Inflammatory macrophage (primary cell): ENCODE results near the gene KRTAP10-3.

Source experiments
- DNase-seq, 2 donors: peaks; one replicate each; pipeline ENCODE4 v3.0.0-alpha.2; 2020 to 2022

Gene KRTAP10-3

GRCh38 chr21:44544566-44544965, 14.0 kb downstream of the KRTAP10-3 start:
- no peak for DNase-seq

- no peak for DNase-seq
Observed at GRCh38 chr21:44542716-44543115, 15.9 kb downstream of the KRTAP10-3 start.

- no peak for DNase-seq
Observed at GRCh38 chr21:44540741-44541288, 17.8 kb downstream of the KRTAP10-3 start.

GRCh38 chr21:44539991-44540666, 18.5 kb downstream of the KRTAP10-3 start, which contains the start of gene KRTAP10-1:
Gene KRTAP10-1 (minus strand): TSS chr21:44540195. CDS start chr21:44540150, 45 bp downstream.
- no peak for DNase-seq

GRCh38 chr21:44539046-44539445, 19.5 kb downstream of the KRTAP10-3 start:
- DNase-seq, result no peak

GRCh38 chr21:44537930-44538911, 20.4 kb downstream of the KRTAP10-3 start:
- DNase-seq, result no peak

GRCh38 chr21:44535963-44536362, 22.6 kb downstream of the KRTAP10-3 start:
- no peak for DNase-seq

- DNase-seq, result no peak
Observed at GRCh38 chr21:44534688-44535087, 23.9 kb downstream of the KRTAP10-3 start.

GRCh38 chr21:44533891-44534627, 24.5 kb downstream of the KRTAP10-3 start:
- DNase-seq, result no peak

GRCh38 chr21:44533121-44533890, 25.3 kb downstream of the KRTAP10-3 start:
- DNase-seq, result no peak

- no peak for DNase-seq
Observed at GRCh38 chr21:44532712-44533111, 25.9 kb downstream of the KRTAP10-3 start.

- no peak for DNase-seq
Observed at GRCh38 chr21:44531606-44532564, 26.7 kb downstream of the KRTAP10-3 start.

- DNase-seq, result no peak
Observed at GRCh38 chr21:44530903-44531605, 27.5 kb downstream of the KRTAP10-3 start.

- DNase-seq, result no peak
Observed at GRCh38 chr21:44530221-44530902, 28.2 kb downstream of the KRTAP10-3 start.

GRCh38 chr21:44529503-44530125, 29.0 kb downstream of the KRTAP10-3 start:
- no peak for DNase-seq

GRCh38 chr21:44529011-44529421, 29.6 kb downstream of the KRTAP10-3 start:
- DNase-seq, result no peak

- no peak for DNase-seq
Observed at GRCh38 chr21:44528634-44528995, 30.0 kb downstream of the KRTAP10-3 start.

- no peak for DNase-seq
Observed at GRCh38 chr21:44527983-44528633, 30.5 kb downstream of the KRTAP10-3 start.
